ENCODE measurements around the gene SRSF4. TPM values are rescaled to one million over a fixed set of nuclear protein-coding genes. Genes with fewer than 3 reads are reported as not detected.

Gene SRSF4
- total and polyA plus RNA-seq, 2 of the 8 experiments (the other 6 are each of a cell fraction or from before 2014, with no cell fraction given), result 34.9 to 86.5 TPM

DNA sequence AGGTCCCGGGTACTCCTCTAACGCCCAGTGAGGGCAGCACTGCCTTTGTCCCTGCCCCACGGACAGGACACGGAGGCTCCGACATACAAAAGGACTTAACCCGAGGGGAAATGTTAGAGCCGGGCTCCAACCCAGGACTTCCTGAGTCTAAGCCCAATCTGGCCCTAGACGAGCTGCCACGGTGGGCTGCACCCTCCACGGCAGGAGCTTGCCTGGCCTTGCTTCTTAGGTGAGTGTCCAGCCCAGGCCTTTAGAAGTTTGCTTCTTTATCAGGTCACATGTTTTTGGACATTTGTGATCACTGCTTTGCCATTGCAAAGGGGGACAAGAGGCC lies 47.0 kb downstream of the SRSF4 start (continued):
- TF ChIP-seq, protein P1, sequence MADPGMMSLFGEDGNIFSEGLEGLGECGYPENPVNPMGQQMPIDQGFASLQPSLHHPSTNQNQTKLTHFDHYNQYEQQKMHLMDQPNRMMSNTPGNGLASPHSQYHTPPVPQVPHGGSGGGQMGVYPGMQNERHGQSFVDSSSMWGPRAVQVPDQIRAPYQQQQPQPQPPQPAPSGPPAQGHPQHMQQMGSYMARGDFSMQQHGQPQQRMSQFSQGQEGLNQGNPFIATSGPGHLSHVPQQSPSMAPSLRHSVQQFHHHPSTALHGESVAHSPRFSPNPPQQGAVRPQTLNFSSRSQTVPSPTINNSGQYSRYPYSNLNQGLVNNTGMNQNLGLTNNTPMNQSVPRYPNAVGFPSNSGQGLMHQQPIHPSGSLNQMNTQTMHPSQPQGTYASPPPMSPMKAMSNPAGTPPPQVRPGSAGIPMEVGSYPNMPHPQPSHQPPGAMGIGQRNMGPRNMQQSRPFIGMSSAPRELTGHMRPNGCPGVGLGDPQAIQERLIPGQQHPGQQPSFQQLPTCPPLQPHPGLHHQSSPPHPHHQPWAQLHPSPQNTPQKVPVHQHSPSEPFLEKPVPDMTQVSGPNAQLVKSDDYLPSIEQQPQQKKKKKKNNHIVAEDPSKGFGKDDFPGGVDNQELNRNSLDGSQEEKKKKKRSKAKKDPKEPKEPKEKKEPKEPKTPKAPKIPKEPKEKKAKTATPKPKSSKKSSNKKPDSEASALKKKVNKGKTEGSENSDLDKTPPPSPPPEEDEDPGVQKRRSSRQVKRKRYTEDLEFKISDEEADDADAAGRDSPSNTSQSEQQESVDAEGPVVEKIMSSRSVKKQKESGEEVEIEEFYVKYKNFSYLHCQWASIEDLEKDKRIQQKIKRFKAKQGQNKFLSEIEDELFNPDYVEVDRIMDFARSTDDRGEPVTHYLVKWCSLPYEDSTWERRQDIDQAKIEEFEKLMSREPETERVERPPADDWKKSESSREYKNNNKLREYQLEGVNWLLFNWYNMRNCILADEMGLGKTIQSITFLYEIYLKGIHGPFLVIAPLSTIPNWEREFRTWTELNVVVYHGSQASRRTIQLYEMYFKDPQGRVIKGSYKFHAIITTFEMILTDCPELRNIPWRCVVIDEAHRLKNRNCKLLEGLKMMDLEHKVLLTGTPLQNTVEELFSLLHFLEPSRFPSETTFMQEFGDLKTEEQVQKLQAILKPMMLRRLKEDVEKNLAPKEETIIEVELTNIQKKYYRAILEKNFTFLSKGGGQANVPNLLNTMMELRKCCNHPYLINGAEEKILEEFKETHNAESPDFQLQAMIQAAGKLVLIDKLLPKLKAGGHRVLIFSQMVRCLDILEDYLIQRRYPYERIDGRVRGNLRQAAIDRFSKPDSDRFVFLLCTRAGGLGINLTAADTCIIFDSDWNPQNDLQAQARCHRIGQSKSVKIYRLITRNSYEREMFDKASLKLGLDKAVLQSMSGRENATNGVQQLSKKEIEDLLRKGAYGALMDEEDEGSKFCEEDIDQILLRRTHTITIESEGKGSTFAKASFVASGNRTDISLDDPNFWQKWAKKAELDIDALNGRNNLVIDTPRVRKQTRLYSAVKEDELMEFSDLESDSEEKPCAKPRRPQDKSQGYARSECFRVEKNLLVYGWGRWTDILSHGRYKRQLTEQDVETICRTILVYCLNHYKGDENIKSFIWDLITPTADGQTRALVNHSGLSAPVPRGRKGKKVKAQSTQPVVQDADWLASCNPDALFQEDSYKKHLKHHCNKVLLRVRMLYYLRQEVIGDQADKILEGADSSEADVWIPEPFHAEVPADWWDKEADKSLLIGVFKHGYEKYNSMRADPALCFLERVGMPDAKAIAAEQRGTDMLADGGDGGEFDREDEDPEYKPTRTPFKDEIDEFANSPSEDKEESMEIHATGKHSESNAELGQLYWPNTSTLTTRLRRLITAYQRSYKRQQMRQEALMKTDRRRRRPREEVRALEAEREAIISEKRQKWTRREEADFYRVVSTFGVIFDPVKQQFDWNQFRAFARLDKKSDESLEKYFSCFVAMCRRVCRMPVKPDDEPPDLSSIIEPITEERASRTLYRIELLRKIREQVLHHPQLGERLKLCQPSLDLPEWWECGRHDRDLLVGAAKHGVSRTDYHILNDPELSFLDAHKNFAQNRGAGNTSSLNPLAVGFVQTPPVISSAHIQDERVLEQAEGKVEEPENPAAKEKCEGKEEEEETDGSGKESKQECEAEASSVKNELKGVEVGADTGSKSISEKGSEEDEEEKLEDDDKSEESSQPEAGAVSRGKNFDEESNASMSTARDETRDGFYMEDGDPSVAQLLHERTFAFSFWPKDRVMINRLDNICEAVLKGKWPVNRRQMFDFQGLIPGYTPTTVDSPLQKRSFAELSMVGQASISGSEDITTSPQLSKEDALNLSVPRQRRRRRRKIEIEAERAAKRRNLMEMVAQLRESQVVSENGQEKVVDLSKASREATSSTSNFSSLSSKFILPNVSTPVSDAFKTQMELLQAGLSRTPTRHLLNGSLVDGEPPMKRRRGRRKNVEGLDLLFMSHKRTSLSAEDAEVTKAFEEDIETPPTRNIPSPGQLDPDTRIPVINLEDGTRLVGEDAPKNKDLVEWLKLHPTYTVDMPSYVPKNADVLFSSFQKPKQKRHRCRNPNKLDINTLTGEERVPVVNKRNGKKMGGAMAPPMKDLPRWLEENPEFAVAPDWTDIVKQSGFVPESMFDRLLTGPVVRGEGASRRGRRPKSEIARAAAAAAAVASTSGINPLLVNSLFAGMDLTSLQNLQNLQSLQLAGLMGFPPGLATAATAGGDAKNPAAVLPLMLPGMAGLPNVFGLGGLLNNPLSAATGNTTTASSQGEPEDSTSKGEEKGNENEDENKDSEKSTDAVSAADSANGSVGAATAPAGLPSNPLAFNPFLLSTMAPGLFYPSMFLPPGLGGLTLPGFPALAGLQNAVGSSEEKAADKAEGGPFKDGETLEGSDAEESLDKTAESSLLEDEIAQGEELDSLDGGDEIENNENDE (IDR thresholded peaks at IDR 0.05; ENCODE audit: insufficient replicate concordance, low read length), result no peak
- TF ChIP-seq NRF1 (IDR thresholded peaks at IDR 0.05; ENCODE audit: low read depth, low read length), result no peak
- TF ChIP-seq EGR1 (IDR thresholded peaks at IDR 0.05; ENCODE audit: borderline replicate concordance, low read depth, low read length), result no peak
- TF ChIP-seq KDM1A (IDR thresholded peaks at IDR 0.05; ENCODE audit: borderline replicate concordance, low read length), result no peak
- no peak for TF ChIP-seq POLR2A (IDR thresholded peaks at IDR 0.05; ENCODE audit: control extremely low read depth in 1 of 2, low read depth in 2 of 2, low read length in 2 of 2)
- TF ChIP-seq JUND (IDR thresholded peaks at IDR 0.05; ENCODE audit: low read length), result no peak
- TF ChIP-seq, protein P2, sequence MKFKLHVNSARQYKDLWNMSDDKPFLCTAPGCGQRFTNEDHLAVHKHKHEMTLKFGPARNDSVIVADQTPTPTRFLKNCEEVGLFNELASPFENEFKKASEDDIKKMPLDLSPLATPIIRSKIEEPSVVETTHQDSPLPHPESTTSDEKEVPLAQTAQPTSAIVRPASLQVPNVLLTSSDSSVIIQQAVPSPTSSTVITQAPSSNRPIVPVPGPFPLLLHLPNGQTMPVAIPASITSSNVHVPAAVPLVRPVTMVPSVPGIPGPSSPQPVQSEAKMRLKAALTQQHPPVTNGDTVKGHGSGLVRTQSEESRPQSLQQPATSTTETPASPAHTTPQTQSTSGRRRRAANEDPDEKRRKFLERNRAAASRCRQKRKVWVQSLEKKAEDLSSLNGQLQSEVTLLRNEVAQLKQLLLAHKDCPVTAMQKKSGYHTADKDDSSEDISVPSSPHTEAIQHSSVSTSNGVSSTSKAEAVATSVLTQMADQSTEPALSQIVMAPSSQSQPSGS (IDR thresholded peaks at IDR 0.05; ENCODE audit: low read length), result no peak
- no peak for TF ChIP-seq SP2 (IDR thresholded peaks at IDR 0.05; ENCODE audit: low read length)
- TF ChIP-seq HDAC2 (IDR thresholded peaks at IDR 0.05; ENCODE audit: borderline replicate concordance in 1 of 2, low read depth in 2 of 2, low read length in 2 of 2), result no peak
- no peak for TF ChIP-seq EP300 (IDR thresholded peaks at IDR 0.05; ENCODE audit: borderline replicate concordance in 1 of 2, low read depth in 2 of 2, low read length in 2 of 2)
- TF ChIP-seq TBP (IDR thresholded peaks at IDR 0.05; ENCODE audit: low read depth, low read length), result no peak

Measured in H1 (cell line).